AG09319 (cell line): ENCODE results near the gene UNC13B.

Experiments used
- DNase-seq: peaks from one replicate; pipeline ENCODE4 v3.0.0-alpha.2; 2010; ENCODE audit warnings: low read depth; ENCODE audit errors: extremely low read depth
- TF ChIP-seq, protein P1 (sequence below): IDR thresholded peaks from 2 replicates; pipeline ENCODE4 v1.5.1; 2011; ENCODE audit warnings: low read depth, mild to moderate bottlenecking, inconsistent platforms, low read length, moderate library complexity

UNC13B gene

DNA sequence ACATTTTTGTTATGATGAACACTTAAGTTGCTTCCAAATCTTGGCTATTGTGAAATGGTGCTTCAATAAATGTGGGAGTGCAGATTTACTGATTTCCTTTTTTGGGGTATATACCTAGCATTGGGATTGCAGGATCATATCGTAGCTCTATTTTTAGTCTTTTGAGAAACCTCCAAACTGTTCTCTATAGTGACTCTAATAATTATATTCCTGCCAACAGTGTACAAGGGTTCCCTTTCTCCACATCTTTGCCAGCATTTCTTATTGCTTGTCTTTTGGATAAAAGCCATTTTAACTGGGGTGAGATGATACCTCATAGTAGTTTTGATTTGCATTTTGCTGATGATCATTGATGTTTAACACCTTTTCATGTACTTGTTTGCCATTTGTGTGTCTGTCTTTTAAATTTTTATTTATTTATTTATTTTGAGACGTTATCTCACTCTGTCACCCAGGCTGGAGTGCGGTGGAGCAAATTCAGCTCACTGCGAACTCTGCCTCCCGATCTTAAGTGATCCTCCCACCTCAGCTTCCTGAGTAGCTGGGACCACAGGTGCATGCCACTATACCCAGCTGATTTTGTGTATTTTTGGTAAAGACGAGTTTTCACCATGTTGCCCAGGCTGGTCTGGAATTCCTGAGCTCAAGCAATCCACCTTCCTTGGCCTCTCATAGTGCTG, 59.0 kb downstream of the UNC13B start:
- DNase-seq: no peak
- TF ChIP-seq, protein P1, sequence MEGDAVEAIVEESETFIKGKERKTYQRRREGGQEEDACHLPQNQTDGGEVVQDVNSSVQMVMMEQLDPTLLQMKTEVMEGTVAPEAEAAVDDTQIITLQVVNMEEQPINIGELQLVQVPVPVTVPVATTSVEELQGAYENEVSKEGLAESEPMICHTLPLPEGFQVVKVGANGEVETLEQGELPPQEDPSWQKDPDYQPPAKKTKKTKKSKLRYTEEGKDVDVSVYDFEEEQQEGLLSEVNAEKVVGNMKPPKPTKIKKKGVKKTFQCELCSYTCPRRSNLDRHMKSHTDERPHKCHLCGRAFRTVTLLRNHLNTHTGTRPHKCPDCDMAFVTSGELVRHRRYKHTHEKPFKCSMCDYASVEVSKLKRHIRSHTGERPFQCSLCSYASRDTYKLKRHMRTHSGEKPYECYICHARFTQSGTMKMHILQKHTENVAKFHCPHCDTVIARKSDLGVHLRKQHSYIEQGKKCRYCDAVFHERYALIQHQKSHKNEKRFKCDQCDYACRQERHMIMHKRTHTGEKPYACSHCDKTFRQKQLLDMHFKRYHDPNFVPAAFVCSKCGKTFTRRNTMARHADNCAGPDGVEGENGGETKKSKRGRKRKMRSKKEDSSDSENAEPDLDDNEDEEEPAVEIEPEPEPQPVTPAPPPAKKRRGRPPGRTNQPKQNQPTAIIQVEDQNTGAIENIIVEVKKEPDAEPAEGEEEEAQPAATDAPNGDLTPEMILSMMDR: no peak

- TF ChIP-seq, protein P1: no peak
- no peak for DNase-seq
Observed at GRCh38 chr9:35225677-35226076, 63.9 kb downstream of the UNC13B start.

- DNase-seq: no peak
- TF ChIP-seq, protein P1: no peak
Observed at GRCh38 chr9:35226651-35227050, 64.8 kb downstream of the UNC13B start.

- no peak for DNase-seq
- TF ChIP-seq, protein P1: no peak
Observed at GRCh38 chr9:35227284-35227683, 65.5 kb downstream of the UNC13B start.

GRCh38 chr9:35229066-35229778, 67.4 kb downstream of the UNC13B start:
- no peak for DNase-seq
- TF ChIP-seq, protein P1: no peak

DNA sequence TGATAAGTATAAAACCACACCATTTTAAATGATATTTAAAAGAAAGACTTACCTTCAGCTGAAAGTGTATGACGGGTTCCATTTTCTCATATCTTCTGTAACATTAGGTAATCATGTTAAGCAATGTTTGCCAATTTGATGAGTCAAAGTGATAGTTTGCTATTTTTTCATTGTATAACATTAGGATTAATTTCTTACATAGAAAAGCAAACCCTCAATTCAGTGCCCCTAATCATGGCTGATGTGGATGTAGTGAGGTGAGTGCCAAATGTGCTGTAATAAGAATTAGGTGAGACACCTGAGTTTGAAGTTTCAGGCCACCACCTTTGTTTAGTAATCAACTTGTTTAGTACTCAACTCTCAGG, 68.0 kb downstream of the UNC13B start:
- TF ChIP-seq, protein P1: no peak
- no peak for DNase-seq

DNA sequence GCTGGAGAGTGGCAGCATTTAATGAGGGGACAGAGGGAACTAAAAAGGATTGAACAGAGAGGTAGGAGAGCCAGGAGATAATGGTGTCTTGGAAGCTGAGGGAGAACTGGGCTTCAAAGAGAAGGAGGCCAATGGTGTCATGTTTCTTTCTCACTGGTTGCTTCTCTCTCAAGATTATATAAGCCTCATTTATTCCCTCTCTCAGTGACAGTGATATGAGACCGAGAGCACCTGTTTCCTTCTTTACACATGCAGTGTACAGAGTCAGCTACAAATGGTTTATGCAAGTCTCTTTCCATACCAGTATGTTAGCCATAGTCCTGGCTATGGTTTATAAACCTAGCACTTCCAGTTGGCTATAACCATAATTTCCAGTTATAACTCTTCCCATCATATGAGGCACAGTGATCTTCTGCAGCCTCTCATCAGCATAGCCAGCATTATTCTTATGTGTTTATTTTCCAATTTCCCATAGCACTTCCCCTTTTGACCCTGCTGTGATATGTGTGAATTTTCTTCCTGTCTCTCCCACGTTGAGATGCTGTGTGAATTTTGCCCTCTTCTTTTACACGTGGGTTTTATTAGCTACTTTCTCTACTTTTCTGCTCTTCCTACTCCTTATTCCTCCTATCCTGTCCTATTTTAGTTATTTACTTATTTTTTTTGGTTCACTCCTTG, 71.2 kb downstream of the UNC13B start:
- TF ChIP-seq, protein P1: no peak
- DNase-seq: no peak
